ENCODE results near the gene SIGLEC14. TPM values are rescaled to one million over a fixed set of nuclear protein-coding genes. Genes with fewer than 3 reads are reported as not detected.

The SIGLEC14 gene
- total RNA-seq, 1 donor from 2014 or later = 1.6 TPM

- no peak for DNase-seq
Observed at GRCh38 chr19:51614789-51615188, 31.8 kb downstream of the SIGLEC14 start.

GRCh38 chr19:51610576-51610975 is 36.0 kb downstream of the SIGLEC14 start:
- no peak for DNase-seq

- no peak for DNase-seq
Observed at GRCh38 chr19:51607920-51608562, 38.6 kb downstream of the SIGLEC14 start.

- no peak for DNase-seq
Observed at GRCh38 chr19:51607077-51607476, 39.5 kb downstream of the SIGLEC14 start.

GRCh38 chr19:51602189-51602854 is 44.3 kb downstream of the SIGLEC14 start:
- no peak for DNase-seq

GRCh38 chr19:51600940-51601580 is 45.6 kb downstream of the SIGLEC14 start:
- DNase-seq = no peak

- DNase-seq = no peak
Observed at GRCh38 chr19:51599084-51599483, 47.5 kb downstream of the SIGLEC14 start.

GRCh38 chr19:51598159-51598915 is 48.3 kb downstream of the SIGLEC14 start:
- DNase-seq = no peak

GRCh38 chr19:51595190-51596175 is 51.1 kb downstream of the SIGLEC14 start:
- no peak for DNase-seq

- no peak for DNase-seq
Observed at GRCh38 chr19:51594774-51595109, 51.9 kb downstream of the SIGLEC14 start.

- DNase-seq = peak; percentile 97
Observed at GRCh38 chr19:51593969-51594773, 52.5 kb downstream of the SIGLEC14 start.

- no peak for DNase-seq
Observed at GRCh38 chr19:51593138-51593890, 53.3 kb downstream of the SIGLEC14 start.

Small RNAs within 50 kb of the gene (small RNA-seq; reads per million reads assigned to genes)
- not detected for gene AC018755.2 (ENCODE audit: low replicate concordance)
- not detected for gene MIR125A (ENCODE audit: low replicate concordance)
- gene MIR99B (ENCODE audit: low replicate concordance) = 0.09 reads per million
- not detected for gene MIRLET7E (ENCODE audit: low replicate concordance)

Other genes with a start within 250 kb of the SIGLEC14 start
- gene SIGLEC10, start 229.2 kb downstream of the SIGLEC14 start, total RNA-seq = 1.7 TPM
- 0.59 TPM for gene SIGLEC8, start 188.4 kb downstream of the SIGLEC14 start, total RNA-seq
- not detected for gene CEACAM18, start 168.3 kb downstream of the SIGLEC14 start, total RNA-seq
- not detected for gene SIGLEC12, start 145.0 kb downstream of the SIGLEC14 start, total RNA-seq
- gene SIGLEC6, start 115.2 kb downstream of the SIGLEC14 start, total RNA-seq = 1.6 TPM
- gene ZNF175, start 75.5 kb downstream of the SIGLEC14 start, total RNA-seq = 4.8 TPM
- 1.4 TPM for gene SIGLEC5, start 16.4 kb downstream of the SIGLEC14 start, total RNA-seq
- 5.3 TPM for gene SPACA6, start 46.5 kb upstream of the SIGLEC14 start, total RNA-seq
- 2.0 TPM for gene HAS1, start 77.2 kb upstream of the SIGLEC14 start, total RNA-seq
- gene FPR1, start 105.1 kb upstream of the SIGLEC14 start, total RNA-seq = 9.5 TPM
- gene FPR2, start 114.4 kb upstream of the SIGLEC14 start, total RNA-seq = 4.0 TPM
- 2.2 TPM for gene FPR3, start 148.3 kb upstream of the SIGLEC14 start, total RNA-seq
- 16.3 TPM for gene ZNF577, start 241.1 kb upstream of the SIGLEC14 start, total RNA-seq

Data from skin of body (tissue), 3 donors.